ENCODE measurements around the gene NEK4. TPM values are rescaled to one million over a fixed set of nuclear protein-coding genes. Genes with fewer than 3 reads are reported as not detected.

The NEK4 gene
- total and polyA plus RNA-seq, 4 donors = 5.4 to 28.7 (median 15.4) TPM

DNA sequence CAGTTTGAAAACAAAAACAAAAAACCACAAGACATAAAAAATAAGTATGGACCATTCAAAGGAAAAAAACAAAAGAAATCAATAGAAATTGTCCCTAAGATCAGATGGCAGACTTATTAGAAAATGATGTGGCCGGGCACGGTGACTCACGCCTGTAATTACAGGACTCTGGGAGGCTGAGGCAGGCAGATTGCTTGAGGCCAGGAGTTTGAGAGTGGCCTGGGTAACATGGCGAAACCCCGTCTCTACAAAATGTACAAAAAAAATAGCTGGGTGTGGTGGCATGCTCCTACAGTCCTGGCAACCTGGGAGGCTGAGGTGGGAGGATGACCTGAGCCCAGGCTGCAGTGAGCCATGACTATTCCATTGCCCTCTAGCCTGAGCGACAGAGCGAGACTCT is 48.2 kb downstream of the NEK4 start (continued):
- TF ChIP-seq EGR1 (IDR thresholded peaks at IDR 0.05; ENCODE audit: low read depth in 2 of 2) = no peak
- no peak for TF ChIP-seq HNF4G (IDR thresholded peaks at IDR 0.05)
- TF ChIP-seq FOXA2 (IDR thresholded peaks at IDR 0.05) = no peak
- TF ChIP-seq HNF4A (conservative IDR thresholded peaks at IDR 0.05) = no peak

DNA sequence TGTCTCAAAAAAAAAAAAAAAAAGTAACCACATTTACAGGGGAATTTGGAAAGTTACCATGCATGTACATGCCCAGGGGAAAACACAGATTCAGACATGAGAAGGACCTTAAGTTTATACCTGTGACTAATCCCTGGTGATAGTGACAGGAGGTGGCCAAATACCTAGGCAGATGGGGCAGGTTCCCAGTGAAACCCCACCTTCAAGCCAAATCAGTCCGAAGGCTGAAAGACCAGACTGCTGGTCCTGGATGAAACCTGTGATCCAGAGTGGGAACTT is 49.1 kb downstream of the NEK4 start:
- Histone ChIP-seq H3K36me3 (ENCODE audit: control insufficient read depth in 4 of 4, insufficient read depth in 3 of 4, low read depth in 1 of 4, low read length in 3 of 4) (peaks cover 0 to 5% (median 3%) of the 10 kb centered on the region in 4 donors), H3K4me1 (ENCODE audit: control insufficient read depth in 4 of 4, insufficient read depth in 4 of 4, low read length in 3 of 4) (peaks cover 0 to 9% (median 0%) of the 10 kb centered on the region in 4 donors), H3K27ac (ENCODE audit: low read depth in 1 of 2, low read length in 2 of 2) (no peak overlapping the region), H3K9me3 (ENCODE audit: control insufficient read depth in 4 of 4, low read length in 3 of 4) (no peaks in the 10 kb centered on the region), H3K4me3 (ENCODE audit: low read depth in 1 of 3, low read length in 3 of 3) (no peak overlapping the region), H3K27me3 (ENCODE audit: control insufficient read depth in 4 of 4, insufficient read depth in 4 of 4, low read length in 3 of 4) (no peaks in the 10 kb centered on the region), H3K9ac (ENCODE audit: low read depth in 1 of 2, low read length in 2 of 2) (no peak overlapping the region)
- no peak for DNase-seq (ENCODE audit: low spot score)
- WGBS = 100% methylated on average over 1 of the region's 1 CpG
- TF ChIP-seq, protein P1, sequence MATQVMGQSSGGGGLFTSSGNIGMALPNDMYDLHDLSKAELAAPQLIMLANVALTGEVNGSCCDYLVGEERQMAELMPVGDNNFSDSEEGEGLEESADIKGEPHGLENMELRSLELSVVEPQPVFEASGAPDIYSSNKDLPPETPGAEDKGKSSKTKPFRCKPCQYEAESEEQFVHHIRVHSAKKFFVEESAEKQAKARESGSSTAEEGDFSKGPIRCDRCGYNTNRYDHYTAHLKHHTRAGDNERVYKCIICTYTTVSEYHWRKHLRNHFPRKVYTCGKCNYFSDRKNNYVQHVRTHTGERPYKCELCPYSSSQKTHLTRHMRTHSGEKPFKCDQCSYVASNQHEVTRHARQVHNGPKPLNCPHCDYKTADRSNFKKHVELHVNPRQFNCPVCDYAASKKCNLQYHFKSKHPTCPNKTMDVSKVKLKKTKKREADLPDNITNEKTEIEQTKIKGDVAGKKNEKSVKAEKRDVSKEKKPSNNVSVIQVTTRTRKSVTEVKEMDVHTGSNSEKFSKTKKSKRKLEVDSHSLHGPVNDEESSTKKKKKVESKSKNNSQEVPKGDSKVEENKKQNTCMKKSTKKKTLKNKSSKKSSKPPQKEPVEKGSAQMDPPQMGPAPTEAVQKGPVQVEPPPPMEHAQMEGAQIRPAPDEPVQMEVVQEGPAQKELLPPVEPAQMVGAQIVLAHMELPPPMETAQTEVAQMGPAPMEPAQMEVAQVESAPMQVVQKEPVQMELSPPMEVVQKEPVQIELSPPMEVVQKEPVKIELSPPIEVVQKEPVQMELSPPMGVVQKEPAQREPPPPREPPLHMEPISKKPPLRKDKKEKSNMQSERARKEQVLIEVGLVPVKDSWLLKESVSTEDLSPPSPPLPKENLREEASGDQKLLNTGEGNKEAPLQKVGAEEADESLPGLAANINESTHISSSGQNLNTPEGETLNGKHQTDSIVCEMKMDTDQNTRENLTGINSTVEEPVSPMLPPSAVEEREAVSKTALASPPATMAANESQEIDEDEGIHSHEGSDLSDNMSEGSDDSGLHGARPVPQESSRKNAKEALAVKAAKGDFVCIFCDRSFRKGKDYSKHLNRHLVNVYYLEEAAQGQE (IDR thresholded peaks at IDR 0.05) = no peak
- TF ChIP-seq GABPA (IDR thresholded peaks at IDR 0.05 in 1 of 2, conservative IDR thresholded peaks at IDR 0.05 in 1 of 2) = no peak
- no peak for TF ChIP-seq HNF4G (IDR thresholded peaks at IDR 0.05)
- TF ChIP-seq HNF4A (conservative IDR thresholded peaks at IDR 0.05) = no peak
- TF ChIP-seq JUND (IDR thresholded peaks at IDR 0.05) = no peak
- no peak for TF ChIP-seq SP1 (IDR thresholded peaks at IDR 0.05)
- TF ChIP-seq RAD21 (IDR thresholded peaks at IDR 0.05) = no peak
- TF ChIP-seq NR2F2 (IDR thresholded peaks at IDR 0.05) = no peak
- TF ChIP-seq, protein P2, sequence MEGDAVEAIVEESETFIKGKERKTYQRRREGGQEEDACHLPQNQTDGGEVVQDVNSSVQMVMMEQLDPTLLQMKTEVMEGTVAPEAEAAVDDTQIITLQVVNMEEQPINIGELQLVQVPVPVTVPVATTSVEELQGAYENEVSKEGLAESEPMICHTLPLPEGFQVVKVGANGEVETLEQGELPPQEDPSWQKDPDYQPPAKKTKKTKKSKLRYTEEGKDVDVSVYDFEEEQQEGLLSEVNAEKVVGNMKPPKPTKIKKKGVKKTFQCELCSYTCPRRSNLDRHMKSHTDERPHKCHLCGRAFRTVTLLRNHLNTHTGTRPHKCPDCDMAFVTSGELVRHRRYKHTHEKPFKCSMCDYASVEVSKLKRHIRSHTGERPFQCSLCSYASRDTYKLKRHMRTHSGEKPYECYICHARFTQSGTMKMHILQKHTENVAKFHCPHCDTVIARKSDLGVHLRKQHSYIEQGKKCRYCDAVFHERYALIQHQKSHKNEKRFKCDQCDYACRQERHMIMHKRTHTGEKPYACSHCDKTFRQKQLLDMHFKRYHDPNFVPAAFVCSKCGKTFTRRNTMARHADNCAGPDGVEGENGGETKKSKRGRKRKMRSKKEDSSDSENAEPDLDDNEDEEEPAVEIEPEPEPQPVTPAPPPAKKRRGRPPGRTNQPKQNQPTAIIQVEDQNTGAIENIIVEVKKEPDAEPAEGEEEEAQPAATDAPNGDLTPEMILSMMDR (IDR thresholded peaks at IDR 0.05; ENCODE audit: low read depth, low read length, missing input control) = no peak
- TF ChIP-seq EGR1 (IDR thresholded peaks at IDR 0.05; ENCODE audit: low read depth in 2 of 2) = no peak
- no peak for TF ChIP-seq MAX (IDR thresholded peaks at IDR 0.05)
- TF ChIP-seq, protein P3, sequence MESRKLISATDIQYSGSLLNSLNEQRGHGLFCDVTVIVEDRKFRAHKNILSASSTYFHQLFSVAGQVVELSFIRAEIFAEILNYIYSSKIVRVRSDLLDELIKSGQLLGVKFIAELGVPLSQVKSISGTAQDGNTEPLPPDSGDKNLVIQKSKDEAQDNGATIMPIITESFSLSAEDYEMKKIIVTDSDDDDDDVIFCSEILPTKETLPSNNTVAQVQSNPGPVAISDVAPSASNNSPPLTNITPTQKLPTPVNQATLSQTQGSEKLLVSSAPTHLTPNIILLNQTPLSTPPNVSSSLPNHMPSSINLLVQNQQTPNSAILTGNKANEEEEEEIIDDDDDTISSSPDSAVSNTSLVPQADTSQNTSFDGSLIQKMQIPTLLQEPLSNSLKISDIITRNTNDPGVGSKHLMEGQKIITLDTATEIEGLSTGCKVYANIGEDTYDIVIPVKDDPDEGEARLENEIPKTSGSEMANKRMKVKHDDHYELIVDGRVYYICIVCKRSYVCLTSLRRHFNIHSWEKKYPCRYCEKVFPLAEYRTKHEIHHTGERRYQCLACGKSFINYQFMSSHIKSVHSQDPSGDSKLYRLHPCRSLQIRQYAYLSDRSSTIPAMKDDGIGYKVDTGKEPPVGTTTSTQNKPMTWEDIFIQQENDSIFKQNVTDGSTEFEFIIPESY (IDR thresholded peaks at IDR 0.05) = no peak
- TF ChIP-seq FOXA1 (IDR thresholded peaks at IDR 0.05) = no peak
- no peak for TF ChIP-seq YY1 (IDR thresholded peaks at IDR 0.05)
- TF ChIP-seq TAF1 (conservative IDR thresholded peaks at IDR 0.05) = no peak
